Kidney glomerular epithelial cell (primary cell): ENCODE measurements around the gene EZH2.

Source experiments
- DNase-seq: peaks from one replicate; lab custom pipeline; 2025; lab: John Stamatoyannopoulos, UW

Gene EZH2

GRCh38 chr7:148854983-148855382 lies 29.1 kb downstream of the EZH2 start:
- DNase-seq, result no peak

GRCh38 chr7:148852272-148852671 lies 31.8 kb downstream of the EZH2 start:
- DNase-seq, result no peak

- no peak for DNase-seq
Measured at GRCh38 chr7:148850564-148850963, 33.5 kb downstream of the EZH2 start.

GRCh38 chr7:148849393-148850098 lies 34.5 kb downstream of the EZH2 start:
- no peak for DNase-seq

- DNase-seq, result no peak
Measured at GRCh38 chr7:148847815-148848734, 36.0 kb downstream of the EZH2 start.

- DNase-seq, result no peak
Measured at GRCh38 chr7:148838905-148839304, 45.2 kb downstream of the EZH2 start.

- DNase-seq, result no peak
Measured at GRCh38 chr7:148835854-148836253, 48.2 kb downstream of the EZH2 start.

- DNase-seq, result no peak
Measured at GRCh38 chr7:148834605-148835004, 49.5 kb downstream of the EZH2 start.

- DNase-seq, result no peak
Measured at GRCh38 chr7:148831782-148832181, 52.3 kb downstream of the EZH2 start.

- DNase-seq, result no peak
Measured at GRCh38 chr7:148830897-148831692, 53.0 kb downstream of the EZH2 start.

GRCh38 chr7:148828965-148829364 lies 55.1 kb downstream of the EZH2 start:
- DNase-seq, result no peak

- DNase-seq, result no peak
Measured at GRCh38 chr7:148825338-148825737, 58.8 kb downstream of the EZH2 start.

- DNase-seq, result no peak
Measured at GRCh38 chr7:148824864-148825263, 59.2 kb downstream of the EZH2 start.

- no peak for DNase-seq
Measured at GRCh38 chr7:148821422-148821821, 62.7 kb downstream of the EZH2 start.

- DNase-seq, result peak; percentile 43
Measured at GRCh38 chr7:148819697-148820360, 64.3 kb downstream of the EZH2 start.

GRCh38 chr7:148815612-148816011 lies 68.5 kb downstream of the EZH2 start:
- no peak for DNase-seq

GRCh38 chr7:148814922-148815559 lies 69.0 kb downstream of the EZH2 start:
- no peak for DNase-seq

GRCh38 chr7:148813890-148814289 lies 70.2 kb downstream of the EZH2 start:
- no peak for DNase-seq

- no peak for DNase-seq
Measured at GRCh38 chr7:148811892-148812291, 72.2 kb downstream of the EZH2 start.

- DNase-seq, result no peak
Measured at GRCh38 chr7:148809856-148810255, 74.2 kb downstream of the EZH2 start.

- DNase-seq, result no peak
Measured at GRCh38 chr7:148807436-148807835, 76.7 kb downstream of the EZH2 start.
